Chondrocyte (in vitro differentiated cells): ENCODE results near the gene CREM. TPM values are rescaled to one million over a fixed set of nuclear protein-coding genes. Genes with fewer than 3 reads are reported as not detected.

ENCODE experiments used
- DNase-seq: peaks from one replicate; pipeline ENCODE4 v3.0.0; 2021; ENCODE audit warnings: mixed read lengths, low spot score
- H3K27ac Mint-ChIP-seq: one replicate; pipeline ENCODE4 v1.8.0; 2021; ENCODE audit warnings: mild to moderate bottlenecking, moderate library complexity, mixed read lengths; ENCODE audit not compliant: unreplicated experiment
- H3K27me3 Mint-ChIP-seq: 2 replicates; pipeline ENCODE4 v1.8.0; 2021; ENCODE audit warnings: low read depth, mixed read lengths
- H3K36me3 Mint-ChIP-seq: 2 replicates; pipeline ENCODE4 v1.8.0; 2021; ENCODE audit warnings: low read depth, mixed read lengths
- H3K4me1 Mint-ChIP-seq: 2 replicates; pipeline ENCODE4 v1.8.0; 2021; ENCODE audit warnings: low read depth, mild to moderate bottlenecking, mixed read lengths
- H3K4me3 Mint-ChIP-seq: one replicate; pipeline ENCODE4 v1.8.0; 2021; ENCODE audit warnings: mild to moderate bottlenecking, moderate library complexity, mixed read lengths; ENCODE audit not compliant: unreplicated experiment
- H3K9me3 Mint-ChIP-seq: 2 replicates; pipeline ENCODE4 v1.8.0; 2021; ENCODE audit warnings: low read depth, mixed read lengths
- CTCF ChIP-seq: fragments of 200-600 bp; sonication (generic); IDR thresholded peaks from 2 replicates; pipeline ENCODE4 v1.5.0; 2021; ENCODE audit warnings: antibody characterized with exemption, mild to moderate bottlenecking, moderate library complexity
- total RNA-seq: library from RNA; stranded (reverse); gene quantifications from 3 replicates; pipeline ENCODE4 v1.2.1, GENCODE V29; 2021

CREM gene
- total RNA-seq, 1 donor from 2014 or later = 25.5 TPM

- no peak overlapping the region for H3K4me3 Mint-ChIP-seq
- no peaks in the 10 kb centered on the region for H3K9me3 Mint-ChIP-seq
- H3K27me3 Mint-ChIP-seq = no peaks in the 10 kb centered on the region
- peaks cover 7% of the 10 kb centered on the region for H3K4me1 Mint-ChIP-seq
- TF ChIP-seq CTCF = no peak
- peaks cover 4% of the 10 kb centered on the region for H3K36me3 Mint-ChIP-seq
- H3K27ac Mint-ChIP-seq = no peak overlapping the region
- DNase-seq = no peak
Measured at GRCh38 chr10:35150308-35150707, 23.7 kb downstream of the CREM start.

GRCh38 chr10:35152992-35153391 lies 26.3 kb downstream of the CREM start:
- no peak overlapping the region for H3K4me3 Mint-ChIP-seq
- peaks cover 4% of the 10 kb centered on the region for H3K36me3 Mint-ChIP-seq
- TF ChIP-seq CTCF = no peak
- peaks cover 7% of the 10 kb centered on the region for H3K4me1 Mint-ChIP-seq
- no peaks in the 10 kb centered on the region for H3K9me3 Mint-ChIP-seq
- H3K27me3 Mint-ChIP-seq = no peaks in the 10 kb centered on the region
- H3K27ac Mint-ChIP-seq = no peak overlapping the region
- DNase-seq = no peak

GRCh38 chr10:35153716-35154115 lies 27.1 kb downstream of the CREM start:
- Mint-ChIP-seq H3K9me3 (no peaks in the 10 kb centered on the region), H3K4me1 (peaks cover 7% of the 10 kb centered on the region), H3K36me3 (peaks cover 4% of the 10 kb centered on the region), H3K4me3 (no peak overlapping the region), H3K27me3 (no peaks in the 10 kb centered on the region), H3K27ac (no peak overlapping the region)
- no peak for TF ChIP-seq CTCF
- no peak for DNase-seq

GRCh38 chr10:35160743-35161142 lies 34.1 kb downstream of the CREM start:
- Mint-ChIP-seq H3K4me1 (no peaks in the 10 kb centered on the region), H3K4me3 (no peak overlapping the region), H3K9me3 (no peaks in the 10 kb centered on the region), H3K36me3 (peaks cover 2% of the 10 kb centered on the region), H3K27ac (no peak overlapping the region), H3K27me3 (no peaks in the 10 kb centered on the region)
- TF ChIP-seq CTCF = no peak
- DNase-seq = no peak

- no peak overlapping the region for H3K27ac Mint-ChIP-seq
- H3K4me3 Mint-ChIP-seq = no peak overlapping the region
- H3K27me3 Mint-ChIP-seq = no peaks in the 10 kb centered on the region
- DNase-seq = no peak
- TF ChIP-seq CTCF = no peak
- H3K9me3 Mint-ChIP-seq = no peaks in the 10 kb centered on the region
- peaks cover 2% of the 10 kb centered on the region for H3K36me3 Mint-ChIP-seq
- no peaks in the 10 kb centered on the region for H3K4me1 Mint-ChIP-seq
Measured at GRCh38 chr10:35161906-35162305, 35.3 kb downstream of the CREM start.
